ENCODE measurements around the gene GFRA1.

GFRA1 gene

GRCh38 chr10:116270771-116271592 lies 2.0 kb downstream of the GFRA1 start:
- no peak for DNase-seq (ENCODE audit: low read depth in 2 of 2)

DNA sequence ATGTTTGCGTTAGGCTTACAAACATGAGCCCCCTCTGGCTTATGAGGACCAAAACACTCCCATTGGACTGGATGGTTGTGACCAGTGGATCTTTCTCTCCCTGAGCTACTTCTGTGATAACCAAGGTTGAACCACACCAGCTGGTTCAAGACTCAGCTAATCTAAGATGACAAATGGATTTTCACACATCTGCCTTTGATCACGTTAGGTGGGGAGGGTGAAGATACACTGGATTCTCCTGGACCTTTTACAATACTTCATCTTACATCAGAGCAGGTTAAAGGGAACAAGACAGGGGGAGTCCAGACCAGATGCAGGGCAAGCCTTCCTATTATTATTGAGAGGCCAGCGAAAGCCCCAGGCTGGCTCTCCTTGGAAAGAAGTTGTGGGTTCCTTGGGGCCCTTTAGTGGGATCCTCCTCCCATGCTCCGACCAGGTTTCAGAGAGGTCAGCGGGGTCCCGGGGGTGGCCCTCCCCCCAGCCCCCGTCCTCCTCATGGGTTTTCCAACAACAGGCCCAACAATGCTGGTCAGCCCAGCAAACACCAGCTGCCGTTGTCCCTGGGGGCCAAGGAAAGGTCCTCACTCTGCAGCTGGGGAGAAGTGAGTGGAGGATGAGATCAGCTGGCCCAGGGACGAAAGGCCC lies 2.8 kb downstream of the GFRA1 start:
- no peak for DNase-seq (ENCODE audit: low read depth in 2 of 2)

DNA sequence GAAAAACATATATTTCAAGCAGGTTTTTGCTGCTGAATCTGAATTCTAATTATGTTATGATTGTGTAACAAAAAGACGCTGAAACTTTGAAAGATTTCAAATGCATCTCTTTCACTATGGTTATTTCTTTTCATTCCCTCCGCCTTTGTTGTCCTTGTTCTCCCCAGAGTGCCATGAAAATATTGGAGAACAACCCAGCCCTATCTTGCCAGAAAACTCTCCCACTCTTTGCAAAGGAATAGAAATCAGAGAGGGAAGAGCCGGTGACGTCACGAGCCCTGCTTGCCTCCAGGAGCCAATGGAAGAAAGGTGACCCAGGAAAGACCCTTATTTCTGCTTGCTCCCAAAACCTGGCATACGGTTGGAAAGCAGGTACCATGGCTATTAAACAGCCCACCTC lies 3.4 kb downstream of the GFRA1 start:
- DNase-seq (ENCODE audit: low read depth in 2 of 2) = no peak

GRCh38 chr10:116268976-116269375 lies 4.0 kb downstream of the GFRA1 start:
- DNase-seq (ENCODE audit: low read depth in 2 of 2) = no peak

DNA sequence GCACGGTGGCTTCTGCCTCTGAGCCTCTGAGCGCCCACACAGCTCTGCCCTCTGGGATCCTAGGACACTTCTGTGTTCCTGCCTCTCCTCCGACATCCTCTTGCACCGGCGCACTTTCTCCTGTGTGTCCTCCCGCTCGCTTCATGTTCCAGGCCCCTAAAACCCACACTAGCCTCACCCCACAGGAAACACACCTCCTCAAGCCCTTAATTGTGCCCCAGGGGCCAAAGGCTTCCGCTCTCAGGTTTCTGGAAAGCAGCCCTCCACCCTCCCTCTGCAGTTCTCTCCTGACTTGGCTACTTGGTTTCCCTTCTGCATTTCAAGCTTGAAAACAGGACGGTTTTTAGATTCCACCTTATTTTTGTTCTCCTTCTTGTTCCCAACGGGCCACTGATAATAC lies 7.3 kb downstream of the GFRA1 start:
- no peak for DNase-seq (ENCODE audit: low read depth in 2 of 2)

- no peak for DNase-seq (ENCODE audit: low read depth in 2 of 2)
These were observed 8.9 kb downstream of the GFRA1 start for GRCh38 chr10:116263870-116264655.

GRCh38 chr10:116262678-116263077 lies 10.3 kb downstream of the GFRA1 start:
- no peak for DNase-seq (ENCODE audit: low read depth in 2 of 2)

- DNase-seq (ENCODE audit: low read depth in 2 of 2) = no peak
These were observed 12.4 kb downstream of the GFRA1 start for GRCh38 chr10:116260599-116260998.

- DNase-seq (ENCODE audit: low read depth in 2 of 2) = no peak
These were observed 13.4 kb downstream of the GFRA1 start for GRCh38 chr10:116259638-116260037.

DNA sequence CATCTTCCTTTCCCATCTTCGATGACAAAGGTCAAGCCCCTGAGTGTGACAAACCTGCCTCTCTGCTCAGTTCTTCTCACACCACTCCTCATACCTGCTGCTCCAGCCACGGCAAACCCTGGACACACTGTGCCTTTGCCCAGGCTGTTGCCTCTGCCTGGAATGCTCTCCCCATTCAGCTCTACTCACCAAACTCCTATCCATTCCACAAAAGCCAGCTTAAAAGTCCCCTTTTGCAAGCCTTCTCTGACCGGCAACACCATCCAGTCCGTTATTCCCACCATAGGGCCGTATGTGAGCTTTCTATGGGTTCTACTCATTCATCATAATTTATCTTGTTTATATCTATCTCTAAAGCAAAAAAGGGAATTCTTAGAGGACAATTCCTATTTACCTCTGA lies 15.2 kb downstream of the GFRA1 start:
- DNase-seq (ENCODE audit: low read depth in 2 of 2) = no peak

- DNase-seq (ENCODE audit: low read depth in 2 of 2) = no peak
These were observed 16.2 kb downstream of the GFRA1 start for GRCh38 chr10:116256752-116257259.

GRCh38 chr10:116255886-116256751 lies 16.9 kb downstream of the GFRA1 start:
- DNase-seq (ENCODE audit: low read depth in 2 of 2) = no peak

DNA sequence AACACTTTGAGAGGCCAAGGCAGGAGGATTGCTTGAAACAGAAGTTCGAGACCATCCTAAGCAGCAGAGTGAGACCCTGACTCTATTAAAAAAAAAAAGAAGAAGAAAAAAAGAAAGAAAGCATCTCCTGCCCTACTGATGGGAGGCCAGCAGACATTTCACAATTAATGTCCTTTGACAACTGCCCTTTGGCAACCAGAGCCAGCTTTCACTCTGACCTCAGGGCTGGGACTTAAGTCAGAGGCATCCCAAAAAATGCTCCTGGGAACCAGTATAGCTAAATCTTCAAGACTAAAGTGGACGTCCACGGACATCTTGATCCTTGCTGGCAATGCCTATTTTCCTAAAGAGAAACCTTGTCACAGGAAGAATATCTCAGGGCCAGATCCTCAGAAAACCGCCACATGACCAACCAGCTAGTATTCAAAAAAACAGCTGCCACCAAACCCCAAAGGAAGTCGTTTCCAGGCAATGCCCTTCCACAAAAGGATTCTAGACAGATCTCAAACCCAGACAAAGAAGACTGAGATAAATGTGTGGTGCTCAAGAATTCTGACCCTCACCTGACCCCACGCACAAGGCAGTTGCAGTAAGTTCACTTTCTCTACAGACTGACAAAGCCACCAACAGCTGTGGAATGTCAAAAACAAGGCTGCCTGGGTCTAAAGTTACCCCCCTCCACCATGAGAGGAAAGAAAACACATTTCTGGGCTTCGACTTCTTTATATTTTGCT lies 18.4 kb downstream of the GFRA1 start:
- DNase-seq (ENCODE audit: low read depth in 2 of 2) = no peak

GRCh38 chr10:116253716-116254115 lies 19.3 kb downstream of the GFRA1 start:
- no peak for DNase-seq (ENCODE audit: low read depth in 2 of 2)

GRCh38 chr10:116251602-116252395 lies 21.2 kb downstream of the GFRA1 start:
- DNase-seq (ENCODE audit: low read depth in 2 of 2) = no peak

DNA sequence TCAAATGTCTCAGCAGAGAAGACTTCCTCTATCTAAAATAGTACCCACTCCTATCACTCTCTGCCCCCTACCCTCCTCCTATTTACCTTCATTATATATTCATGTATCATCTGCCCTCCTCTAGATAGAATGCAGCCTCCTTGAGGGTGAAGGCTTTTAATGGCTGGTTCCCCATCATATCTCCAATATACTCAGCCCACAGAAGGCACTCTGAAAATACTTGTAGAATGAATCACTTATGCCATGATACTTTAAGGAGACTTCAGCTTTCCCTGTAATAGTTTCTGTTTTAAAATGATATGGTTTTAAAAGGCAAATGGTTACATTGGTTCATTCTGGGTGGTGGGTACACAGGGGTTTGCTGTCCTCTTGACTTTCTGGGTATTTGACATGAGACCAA lies 25.3 kb downstream of the GFRA1 start:
- DNase-seq (ENCODE audit: low read depth in 2 of 2) = no peak

DNA sequence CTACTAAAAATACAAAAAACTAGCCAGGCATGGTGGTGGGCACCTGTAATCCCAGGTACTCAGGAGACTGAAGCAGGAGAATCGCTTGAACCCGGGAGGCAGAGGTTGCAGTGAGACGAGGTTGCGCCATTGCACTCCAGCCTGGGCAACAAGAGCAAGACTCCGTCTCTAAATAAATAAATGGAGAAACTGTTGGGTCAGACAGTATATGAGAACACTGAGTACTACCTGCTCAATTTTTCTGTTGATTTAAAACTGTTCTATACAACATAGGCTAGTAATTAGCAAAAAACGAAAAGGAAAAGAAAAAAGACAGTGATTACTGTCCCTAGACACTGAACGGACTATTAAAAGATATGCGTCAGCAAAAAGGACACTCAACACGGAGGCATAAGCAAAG lies 26.7 kb downstream of the GFRA1 start:
- DNase-seq (ENCODE audit: low read depth in 2 of 2) = no peak

DNA sequence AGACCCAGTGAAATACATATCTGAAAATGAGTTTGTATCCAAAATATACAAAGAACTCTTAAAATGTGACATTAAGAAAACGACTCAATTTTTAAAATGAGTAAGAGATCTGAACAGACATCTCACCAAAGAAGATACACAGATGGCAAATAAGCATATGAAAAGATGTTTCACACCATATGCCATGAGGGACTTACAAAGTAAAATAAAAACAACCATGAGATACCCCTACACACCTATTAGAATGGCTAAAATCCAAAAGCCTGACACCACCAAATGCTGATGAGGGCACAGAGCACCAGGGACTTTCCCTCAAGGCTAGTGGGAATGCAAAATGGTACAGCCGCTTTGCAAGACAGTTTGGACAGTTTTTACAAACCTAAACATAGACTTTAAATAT lies 27.9 kb downstream of the GFRA1 start:
- DNase-seq (ENCODE audit: low read depth in 2 of 2) = no peak

DNA sequence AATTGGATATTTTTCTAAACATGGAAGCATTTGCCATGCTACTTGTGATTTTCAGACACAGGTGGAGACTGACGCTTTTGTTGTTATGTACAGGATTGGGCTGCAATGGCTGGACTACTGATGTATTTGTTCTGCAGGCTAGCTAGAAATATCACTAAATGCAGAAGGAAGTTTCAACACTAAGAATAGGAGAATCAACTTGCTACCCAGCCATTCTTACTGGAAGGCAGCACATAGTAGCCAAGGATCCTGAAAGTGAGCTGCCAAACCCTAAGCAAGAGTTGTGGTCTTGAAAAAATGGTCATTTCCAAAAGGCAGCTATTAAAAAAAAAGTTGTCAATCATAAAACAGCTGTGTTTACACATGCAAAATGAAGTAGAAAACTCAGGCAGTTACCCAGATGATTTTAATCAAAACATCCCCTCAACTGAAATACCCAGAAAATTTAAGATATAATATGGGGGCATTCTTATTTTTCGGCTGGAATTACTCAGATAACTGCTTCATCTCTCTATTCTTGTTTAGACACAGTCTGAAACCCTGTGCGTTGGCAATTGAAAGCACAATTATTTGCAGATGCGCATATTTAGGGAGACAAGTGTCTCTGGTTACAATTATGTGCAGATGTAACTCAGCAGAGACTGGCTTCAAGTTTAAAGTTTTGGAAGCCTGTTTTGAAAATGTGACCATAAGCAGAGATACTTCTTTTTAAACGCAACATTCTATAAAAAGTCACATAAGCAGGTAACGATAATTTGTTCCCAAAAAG lies 31.2 kb downstream of the GFRA1 start:
- no peak for DNase-seq (ENCODE audit: low read depth in 2 of 2)
